Hepatocyte (in vitro differentiated cells): ENCODE results near the gene GNB1L. TPM values are rescaled to one million over a fixed set of nuclear protein-coding genes. Genes with fewer than 3 reads are reported as not detected.

Source experiments
- DNase-seq: peaks from one replicate; pipeline ENCODE4 v3.0.0-alpha.2; 2016; ENCODE audit warnings: low spot score
- H2AFZ ChIP-seq: fragments of 200-600 bp; sonication (generic); 2 replicates; pipeline ENCODE4 v1.6.0; 2016; ENCODE audit warnings: antibody characterized with exemption, mild to moderate bottlenecking
- H3K27ac ChIP-seq: fragments of 200-600 bp; sonication (generic); 2 replicates; pipeline ENCODE4 v1.5.1; 2016; ENCODE audit warnings: mild to moderate bottlenecking
- H3K27me3 ChIP-seq: fragments of 200-600 bp; sonication (generic); 2 replicates; pipeline ENCODE4 v1.6.1; 2016
- H3K36me3 ChIP-seq: fragments of 200-600 bp; sonication (generic); replicated peaks from 2 replicates; pipeline ENCODE4 v1.5.1; 2016; ENCODE audit warnings: low read depth; ENCODE audit not compliant: insufficient read depth
- H3K4me1 ChIP-seq: fragments of 200-600 bp; sonication (generic); 2 replicates; pipeline ENCODE4 v1.5.1; 2016; ENCODE audit warnings: mild to moderate bottlenecking, moderate library complexity; ENCODE audit not compliant: insufficient read depth
- H3K4me2 ChIP-seq: fragments of 200-600 bp; sonication (generic); 2 replicates; pipeline ENCODE4 v1.6.0; 2016
- H3K4me3 ChIP-seq: fragments of 200-600 bp; sonication (generic); 2 replicates; pipeline ENCODE4 v1.5.1; 2016; ENCODE audit warnings: mild to moderate bottlenecking
- H3K79me2 ChIP-seq: fragments of 200-600 bp; sonication (generic); 2 replicates; pipeline ENCODE4 v1.6.0; 2017; ENCODE audit warnings: mild to moderate bottlenecking
- H3K9me2 ChIP-seq: fragments of 200-600 bp; sonication (generic); replicated peaks from 2 replicates; pipeline ENCODE4 v1.6.0; 2017; ENCODE audit warnings: mild to moderate bottlenecking; ENCODE audit not compliant: insufficient read depth
- H3K9me3 ChIP-seq: fragments of 200-600 bp; sonication (generic); 2 replicates; pipeline ENCODE4 v1.5.1; 2016; ENCODE audit warnings: low read depth, mild to moderate bottlenecking
- H4K20me1 ChIP-seq: fragments of 200-600 bp; sonication (generic); 2 replicates; pipeline ENCODE4 v1.6.0; 2016; ENCODE audit warnings: mild to moderate bottlenecking; ENCODE audit not compliant: insufficient read depth, poor library complexity, severe bottlenecking
- EZH2 ChIP-seq: fragments of 200-600 bp; sonication (generic); IDR thresholded peaks from 2 replicates; pipeline ENCODE4 v1.6.1; 2016; ENCODE audit warnings: antibody characterized with exemption, mild to moderate bottlenecking, borderline replicate concordance
- EZH2phosphoT487 ChIP-seq: fragments of 200-600 bp; sonication (generic); IDR thresholded peaks from one replicate; pipeline ENCODE4 v1.6.1; 2018; ENCODE audit warnings: antibody characterized with exemption, mild to moderate bottlenecking, low read depth, moderate library complexity; ENCODE audit not compliant: unreplicated experiment, severe bottlenecking
- WGBS: methylation state at CpG from one replicate; pipeline ENCODE4 v1.1.6; 2016; ENCODE audit warnings: low lambda C conversion rate; ENCODE audit errors: missing lambda C conversion rate; 5-methylcytosine and 5-hydroxymethylcytosine counted together
- polyA plus RNA-seq: library from polyadenylated mRNA; unstranded; fragments of >200 nt; fragmentation: Nextera tagmentation; extraction: Ambion mirVana; gene quantifications from 2 replicates; pipeline ENCODE4 v1.2.1, GENCODE V29; 2016
- total RNA-seq: library from RNA; depleted of rRNA; stranded (reverse); fragments of >200 nt; gene quantifications from 2 replicates; pipeline ENCODE4 v1.2.3, GENCODE V29; 2014
- TF ChIP-seq, protein P1 (sequence below): fragments of 200-600 bp; sonication (generic); IDR thresholded peaks from 2 replicates; pipeline ENCODE4 v1.5.1; 2016; ENCODE audit warnings: antibody characterized with exemption, mild to moderate bottlenecking; ENCODE audit not compliant: poor library complexity

GNB1L gene
- total and polyA plus RNA-seq, 2 experiments from 2014 or later = 4.1 to 8.5 TPM

DNA sequence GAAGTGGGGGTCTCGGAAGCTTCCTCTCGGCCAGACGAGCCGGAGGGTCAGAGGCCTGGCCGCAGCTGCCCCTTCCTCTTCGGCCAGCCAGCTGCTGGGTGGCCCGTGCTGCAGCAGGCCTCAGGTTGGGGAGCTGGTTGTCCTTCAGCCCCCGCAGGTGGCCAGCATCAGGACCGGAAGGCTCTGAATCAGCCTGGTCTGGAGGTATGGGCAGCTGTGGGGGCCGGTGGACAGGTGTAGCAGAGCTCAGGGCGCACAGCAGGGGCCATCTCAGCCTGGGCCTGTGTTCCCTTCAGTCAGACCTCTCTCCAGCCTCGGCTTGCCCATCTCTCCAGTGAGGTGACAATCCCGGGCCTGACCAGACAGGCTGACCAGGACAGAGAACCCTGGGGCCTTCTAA is 107.9 kb downstream of the GNB1L start:
- Histone ChIP-seq H3K4me1 (peaks cover 4% of the 10 kb centered on the region), H3K4me3 (no peak overlapping the region), H3K36me3 (no peaks in the 10 kb centered on the region), H2AFZ (no peak overlapping the region), H3K9me2 (no peaks in the 10 kb centered on the region), H3K27ac (no peak overlapping the region), H4K20me1 (no peaks in the 10 kb centered on the region), H3K4me2 (no peak overlapping the region), H3K9me3 (no peaks in the 10 kb centered on the region), H3K27me3 (peaks cover 6% of the 10 kb centered on the region), H3K79me2 (no peaks in the 10 kb centered on the region)
- 93% methylated on average over 13 of the region's 13 CpGs for WGBS
- no peak for DNase-seq
- no peak for TF ChIP-seq EZH2phosphoT487
- TF ChIP-seq, protein P1, sequence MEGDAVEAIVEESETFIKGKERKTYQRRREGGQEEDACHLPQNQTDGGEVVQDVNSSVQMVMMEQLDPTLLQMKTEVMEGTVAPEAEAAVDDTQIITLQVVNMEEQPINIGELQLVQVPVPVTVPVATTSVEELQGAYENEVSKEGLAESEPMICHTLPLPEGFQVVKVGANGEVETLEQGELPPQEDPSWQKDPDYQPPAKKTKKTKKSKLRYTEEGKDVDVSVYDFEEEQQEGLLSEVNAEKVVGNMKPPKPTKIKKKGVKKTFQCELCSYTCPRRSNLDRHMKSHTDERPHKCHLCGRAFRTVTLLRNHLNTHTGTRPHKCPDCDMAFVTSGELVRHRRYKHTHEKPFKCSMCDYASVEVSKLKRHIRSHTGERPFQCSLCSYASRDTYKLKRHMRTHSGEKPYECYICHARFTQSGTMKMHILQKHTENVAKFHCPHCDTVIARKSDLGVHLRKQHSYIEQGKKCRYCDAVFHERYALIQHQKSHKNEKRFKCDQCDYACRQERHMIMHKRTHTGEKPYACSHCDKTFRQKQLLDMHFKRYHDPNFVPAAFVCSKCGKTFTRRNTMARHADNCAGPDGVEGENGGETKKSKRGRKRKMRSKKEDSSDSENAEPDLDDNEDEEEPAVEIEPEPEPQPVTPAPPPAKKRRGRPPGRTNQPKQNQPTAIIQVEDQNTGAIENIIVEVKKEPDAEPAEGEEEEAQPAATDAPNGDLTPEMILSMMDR = no peak
- TF ChIP-seq EZH2 = no peak

DNA sequence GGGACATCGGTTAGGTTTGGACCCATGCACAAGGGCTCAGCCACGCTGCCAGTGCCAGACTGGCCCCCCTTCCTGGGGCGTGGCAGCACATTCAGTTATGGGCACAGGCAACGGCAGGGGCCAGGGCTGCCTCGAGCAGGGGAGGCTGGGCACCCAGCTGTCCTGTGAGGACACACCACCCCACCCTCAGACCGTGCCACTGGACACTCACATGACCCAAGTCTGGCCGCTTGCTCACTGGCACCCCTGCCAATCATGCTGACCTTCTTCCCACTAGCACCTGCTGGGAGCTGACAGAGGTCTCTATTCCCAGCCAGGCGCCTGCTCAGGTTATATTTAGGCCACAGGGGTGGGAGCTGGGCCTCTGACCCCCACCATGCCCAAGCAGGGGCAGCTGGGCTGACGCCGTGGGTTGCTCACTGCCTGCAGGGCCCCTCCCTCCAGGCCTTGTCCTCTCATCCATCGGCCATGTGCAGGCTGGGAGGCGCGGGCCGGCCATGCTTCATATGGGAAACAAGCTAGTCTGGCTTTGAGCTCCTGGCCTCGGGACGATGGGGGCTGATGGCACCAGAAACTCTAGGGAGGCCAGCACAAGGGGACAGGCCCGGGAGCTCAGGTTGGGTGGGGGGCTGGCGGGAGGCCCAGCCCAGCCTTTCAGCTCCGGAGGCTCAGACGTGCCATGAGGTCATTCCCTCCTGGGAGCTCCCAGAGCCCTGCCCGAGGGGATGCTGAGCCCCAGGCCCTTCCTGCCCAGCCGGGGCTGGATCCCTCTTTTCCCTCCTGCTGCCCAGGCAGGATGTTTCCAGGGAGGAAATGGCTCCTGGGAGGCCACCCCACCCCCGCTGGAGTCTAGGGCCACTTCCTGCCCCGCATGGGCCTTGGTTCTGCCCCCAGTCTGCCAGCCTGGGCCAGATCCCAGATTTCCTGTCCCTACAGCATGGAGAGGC is 109.2 kb downstream of the GNB1L start:
- no peaks in the 10 kb centered on the region for H3K79me2 ChIP-seq
- 88% methylated on average over 22 of the region's 24 CpGs for WGBS
- H3K27me3 ChIP-seq = peaks cover 5% of the 10 kb centered on the region
- TF ChIP-seq EZH2phosphoT487 = no peak
- TF ChIP-seq, protein P1 = no peak
- TF ChIP-seq EZH2 = no peak
- H2AFZ ChIP-seq = no peak overlapping the region
- H4K20me1 ChIP-seq = no peaks in the 10 kb centered on the region
- H3K36me3 ChIP-seq = no peaks in the 10 kb centered on the region
- H3K27ac ChIP-seq = no peak overlapping the region
- H3K9me2 ChIP-seq = no peaks in the 10 kb centered on the region
- no peak overlapping the region for H3K4me2 ChIP-seq
- H3K9me3 ChIP-seq = no peaks in the 10 kb centered on the region
- no peaks in the 10 kb centered on the region for H3K4me1 ChIP-seq
- no peak overlapping the region for H3K4me3 ChIP-seq
- DNase-seq = no peak

DNA sequence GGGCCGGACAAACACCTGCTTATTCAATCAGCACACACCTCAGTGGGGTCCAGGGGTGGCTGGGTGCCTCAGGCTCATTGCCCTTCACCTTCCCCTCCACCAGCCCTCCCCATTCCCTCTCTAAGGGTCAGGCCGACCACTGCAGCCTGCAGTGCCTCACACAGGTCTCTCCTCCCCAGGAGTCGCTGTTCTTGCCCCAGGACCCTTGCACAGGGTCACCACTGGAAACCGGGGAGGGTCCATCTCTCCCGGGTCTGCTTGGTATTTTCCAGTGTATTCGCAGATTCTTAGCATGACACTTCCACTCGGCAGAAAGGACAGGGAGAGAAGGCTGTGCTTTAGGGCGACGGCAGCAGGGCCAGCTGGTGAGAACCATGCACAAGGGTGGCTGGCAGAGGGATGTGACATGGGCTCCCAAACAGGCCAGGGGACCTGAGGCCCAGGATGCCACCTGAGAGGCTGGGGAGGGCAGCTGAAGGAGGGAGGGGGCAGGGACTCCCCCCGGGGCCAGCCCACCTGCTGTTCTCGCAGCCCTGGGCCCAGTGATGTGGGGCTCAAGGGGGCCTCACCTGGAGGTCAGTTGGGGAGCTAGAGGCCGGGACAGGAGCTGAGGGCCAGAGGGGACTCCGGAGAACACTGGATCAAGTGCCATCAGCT is 110.2 kb downstream of the GNB1L start:
- H3K27ac ChIP-seq = no peak overlapping the region
- H3K4me1 ChIP-seq = no peaks in the 10 kb centered on the region
- no peaks in the 10 kb centered on the region for H3K9me2 ChIP-seq
- no peak overlapping the region for H2AFZ ChIP-seq
- no peak overlapping the region for H3K4me2 ChIP-seq
- no peak overlapping the region for H3K4me3 ChIP-seq
- no peaks in the 10 kb centered on the region for H3K36me3 ChIP-seq
- H3K79me2 ChIP-seq = no peaks in the 10 kb centered on the region
- 87% methylated on average over 12 of the region's 13 CpGs for WGBS
- H3K9me3 ChIP-seq = no peaks in the 10 kb centered on the region
- TF ChIP-seq, protein P1 = no peak
- TF ChIP-seq EZH2 = no peak
- TF ChIP-seq EZH2phosphoT487 = no peak
- H3K27me3 ChIP-seq = peaks cover 5% of the 10 kb centered on the region
- no peak for DNase-seq
- no peaks in the 10 kb centered on the region for H4K20me1 ChIP-seq
